ENCODE measurements around the gene ADTRP. TPM values are rescaled to one million over a fixed set of nuclear protein-coding genes. Genes with fewer than 3 reads are reported as not detected.

ADTRP gene
- total RNA-seq, 1 donor from 2014 or later: not detected

DNA sequence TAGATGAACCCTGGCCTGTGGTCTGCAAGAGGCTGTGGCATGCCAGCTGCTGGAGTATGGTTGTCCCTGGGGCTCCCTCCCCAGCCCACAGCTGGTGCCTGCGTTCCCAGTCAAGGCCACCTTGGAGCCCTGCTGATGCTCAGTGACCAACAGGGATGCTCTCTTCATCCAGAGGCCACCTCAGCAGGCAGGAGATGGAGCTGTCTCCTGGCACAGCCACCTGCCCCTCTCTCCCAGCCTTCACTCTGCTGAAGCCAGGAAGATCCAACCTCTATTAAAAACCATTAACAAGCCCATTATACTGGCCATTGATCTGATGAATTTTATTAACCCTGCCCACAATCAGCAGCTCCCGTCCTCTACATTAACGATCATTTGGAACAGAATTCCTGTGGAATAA is 40.4 kb downstream of the ADTRP start:
- DNase-seq (no peak), ATAC-seq (no peak)
- intact Hi-C loops (cut with micrococcal nuclease): no loop called here

DNA sequence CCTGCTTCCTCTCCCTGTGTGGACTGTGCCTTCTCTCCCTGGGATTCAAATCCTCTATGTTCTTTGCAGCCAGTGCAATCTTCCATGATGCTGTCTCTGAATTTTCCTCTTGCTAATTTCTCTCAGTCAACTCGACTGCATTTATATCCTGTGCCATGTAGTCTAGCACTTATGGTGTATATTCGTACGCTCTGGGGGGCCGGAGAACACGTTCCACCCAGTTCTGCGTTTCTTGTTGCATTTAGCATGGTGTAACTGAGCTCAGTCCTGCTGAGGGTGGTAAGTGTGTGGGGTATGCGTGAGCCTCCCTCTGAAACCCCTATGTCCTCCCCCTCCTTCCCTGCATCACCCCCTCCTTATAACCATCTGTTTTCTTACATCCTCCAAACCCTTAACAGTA is 42.0 kb downstream of the ADTRP start:
- no peak for DNase-seq
- no peak for ATAC-seq
- intact Hi-C loops (cut with micrococcal nuclease): no loop called here

DNA sequence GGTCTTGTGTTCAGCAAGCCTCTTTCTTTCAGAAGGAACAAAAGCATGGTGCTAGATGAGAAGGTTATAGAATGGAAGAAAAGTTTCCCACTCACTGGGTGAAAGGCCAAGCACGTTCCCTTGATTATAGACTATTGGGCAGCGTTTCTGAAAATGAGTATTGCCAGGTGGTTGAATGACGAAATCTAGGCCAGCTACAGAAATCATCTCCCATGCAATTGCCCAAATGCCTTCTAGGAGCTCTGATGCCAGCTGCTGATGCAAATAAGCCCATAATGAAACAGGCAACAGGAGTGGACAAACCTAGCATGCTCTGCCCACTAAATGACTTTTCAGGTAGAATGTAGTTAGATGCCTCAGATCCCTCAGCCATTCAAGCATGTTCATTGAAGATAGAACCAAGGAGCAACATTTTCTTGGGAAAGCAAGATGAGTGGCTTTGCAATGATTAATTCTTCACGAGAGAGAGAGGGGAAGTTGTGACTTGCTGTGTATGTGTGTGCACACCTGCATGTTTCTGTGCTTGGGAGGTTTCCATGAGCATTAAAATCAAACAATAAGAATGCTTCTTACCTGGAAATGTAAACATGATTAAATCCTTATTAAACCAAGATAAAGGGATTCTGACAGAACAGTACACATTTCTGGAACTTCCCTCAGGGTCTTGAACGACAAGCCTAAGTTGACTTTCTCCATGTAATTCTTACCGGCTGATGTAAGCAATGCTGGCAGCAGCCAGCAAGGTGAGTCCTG is 43.6 kb downstream of the ADTRP start:
- intact Hi-C loops (cut with micrococcal nuclease): no loop called here
- ATAC-seq (no peak), DNase-seq (no peak)

DNA sequence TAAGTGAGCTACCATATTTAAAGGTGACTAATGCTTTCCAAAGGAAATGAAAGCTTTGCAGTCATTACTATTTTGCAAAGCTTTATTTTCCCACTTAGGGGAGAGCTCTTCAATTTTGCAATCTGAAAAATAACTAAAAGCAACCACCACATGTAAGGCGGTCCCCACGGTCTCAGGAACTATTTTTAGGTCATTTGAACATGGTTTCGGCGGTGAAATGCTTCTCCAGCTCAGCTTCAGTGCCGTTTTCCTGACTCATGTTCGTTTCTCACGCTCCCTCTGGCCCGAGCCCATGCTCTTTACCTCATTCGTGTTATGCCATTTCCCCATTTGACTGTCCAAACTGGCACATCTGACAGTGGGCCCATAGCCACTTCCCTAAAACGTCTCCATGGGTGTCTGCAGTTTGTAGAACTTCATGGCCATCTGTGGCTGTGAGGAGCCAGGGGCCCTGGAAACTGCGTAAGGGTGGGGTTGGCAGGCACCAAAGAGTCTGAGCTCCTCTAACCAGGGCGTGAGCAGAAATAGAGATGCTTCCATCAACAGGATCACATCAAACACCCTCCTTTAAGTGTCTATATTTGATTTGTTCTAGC is 46.5 kb downstream of the ADTRP start:
- ATAC-seq (peak; percentile 88), DNase-seq (peak; percentile 64)
- intact Hi-C loops (cut with micrococcal nuclease): no loop called here

DNA sequence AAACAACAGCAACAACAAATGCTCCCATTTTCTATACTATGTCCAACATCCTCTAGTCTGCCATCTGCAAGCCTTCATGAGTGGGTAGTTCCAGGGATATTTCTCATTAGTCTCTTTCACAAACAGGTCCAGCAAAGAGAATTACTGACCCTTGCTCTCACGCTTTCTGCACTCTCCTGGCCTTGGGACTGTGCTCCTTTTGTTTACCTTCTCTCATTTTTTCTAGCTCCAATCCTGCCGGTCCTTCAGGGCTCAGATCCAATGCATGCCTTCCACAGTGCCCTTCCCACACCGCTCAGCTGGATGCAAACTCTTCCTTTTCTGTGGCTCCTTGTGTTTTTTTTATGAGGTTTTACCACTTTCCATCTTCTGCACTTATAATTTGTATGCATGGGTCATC is 47.2 kb downstream of the ADTRP start:
- DNase-seq (no peak), ATAC-seq (no peak)
- intact Hi-C loops (cut with micrococcal nuclease): no loop called here

DNA sequence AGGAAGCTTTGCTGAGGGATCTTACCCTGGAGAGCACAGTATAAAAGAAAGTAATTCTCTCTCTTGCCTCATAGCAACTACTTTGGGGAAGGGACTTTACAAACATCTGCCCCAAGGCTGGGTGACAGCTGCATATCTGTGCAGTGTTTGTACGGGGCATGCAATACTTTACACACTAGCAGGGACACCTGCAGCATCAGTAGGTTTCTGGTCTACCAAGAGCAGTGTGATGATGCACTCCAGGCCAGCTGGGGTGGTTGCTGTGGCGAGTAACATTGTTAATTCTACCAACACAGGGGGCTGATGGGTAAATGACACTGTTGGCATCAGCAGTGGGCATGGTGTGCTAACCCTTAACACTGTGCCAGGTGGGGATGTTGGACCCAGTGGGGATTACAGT is 48.0 kb downstream of the ADTRP start:
- intact Hi-C loops (cut with micrococcal nuclease): no loop called here
- DNase-seq (no peak), ATAC-seq (no peak)

DNA sequence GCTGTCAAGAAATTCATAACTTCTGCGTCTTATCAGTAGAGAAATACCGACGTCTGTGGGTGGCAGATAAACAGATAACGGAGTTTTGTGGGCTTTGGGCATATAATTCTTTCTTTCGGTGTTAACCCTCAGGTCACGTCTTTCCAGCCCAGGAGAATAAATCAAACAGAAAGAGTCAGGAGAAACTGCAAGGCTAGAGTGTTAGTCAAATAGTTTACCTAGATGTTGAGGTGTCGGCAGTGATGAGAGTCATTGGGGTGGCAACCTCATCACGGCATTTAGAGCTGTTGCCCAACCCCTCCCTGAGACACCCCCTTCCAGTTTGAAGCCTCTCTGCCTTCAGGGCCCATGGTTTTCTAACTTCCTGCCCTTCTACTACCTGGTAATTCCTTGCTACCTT is 49.5 kb downstream of the ADTRP start:
- intact Hi-C loops (cut with micrococcal nuclease): no loop called here
- no peak for ATAC-seq
- no peak for DNase-seq

DNA sequence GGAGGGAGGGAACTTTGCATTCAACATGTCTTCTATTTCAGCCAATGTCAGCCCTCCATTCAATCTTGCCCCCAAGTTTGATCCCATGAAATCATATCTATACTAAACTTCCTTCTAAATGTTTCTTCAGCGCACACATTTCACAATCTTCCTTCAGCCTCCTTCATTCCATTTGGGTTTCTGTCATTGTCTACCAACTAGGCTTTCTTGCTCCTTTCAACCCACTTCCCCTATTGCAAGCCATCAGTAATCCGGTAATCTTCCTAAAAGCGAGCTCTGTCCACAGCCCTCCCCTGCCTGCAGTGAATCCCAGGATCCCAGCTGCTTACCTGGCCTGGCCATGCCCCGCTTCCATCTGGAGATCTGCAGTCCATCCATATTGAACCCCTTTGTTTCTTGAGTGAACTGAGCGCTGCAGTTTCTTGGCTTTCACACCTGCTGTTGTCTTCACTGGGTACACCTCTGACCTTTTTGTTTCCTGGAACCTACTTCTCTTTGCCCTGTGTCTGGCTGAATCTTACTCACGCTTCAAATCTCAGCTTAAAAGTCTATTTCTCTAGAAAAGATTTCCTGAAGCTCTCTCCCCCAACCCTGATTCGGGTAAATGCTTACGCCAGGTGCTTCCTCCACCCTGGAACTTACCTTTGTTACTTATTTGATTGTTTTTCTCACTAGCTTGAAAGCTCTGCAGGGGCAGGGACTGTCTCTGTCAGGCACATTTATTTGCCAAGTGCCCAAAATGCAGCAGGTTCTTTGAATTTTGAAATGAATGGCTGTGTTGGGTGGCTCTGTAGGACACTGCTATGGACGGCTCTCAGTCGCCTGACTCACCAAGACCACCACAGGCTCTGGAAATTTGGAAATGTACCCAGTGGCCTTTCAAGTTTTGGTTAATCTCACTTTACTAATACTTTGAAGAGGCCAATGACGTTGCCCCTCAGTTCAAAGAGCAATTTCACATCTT is 50.3 kb downstream of the ADTRP start:
- intact Hi-C loops (cut with micrococcal nuclease): no loop called here
- DNase-seq: no peak
- ATAC-seq: no peak

DNA sequence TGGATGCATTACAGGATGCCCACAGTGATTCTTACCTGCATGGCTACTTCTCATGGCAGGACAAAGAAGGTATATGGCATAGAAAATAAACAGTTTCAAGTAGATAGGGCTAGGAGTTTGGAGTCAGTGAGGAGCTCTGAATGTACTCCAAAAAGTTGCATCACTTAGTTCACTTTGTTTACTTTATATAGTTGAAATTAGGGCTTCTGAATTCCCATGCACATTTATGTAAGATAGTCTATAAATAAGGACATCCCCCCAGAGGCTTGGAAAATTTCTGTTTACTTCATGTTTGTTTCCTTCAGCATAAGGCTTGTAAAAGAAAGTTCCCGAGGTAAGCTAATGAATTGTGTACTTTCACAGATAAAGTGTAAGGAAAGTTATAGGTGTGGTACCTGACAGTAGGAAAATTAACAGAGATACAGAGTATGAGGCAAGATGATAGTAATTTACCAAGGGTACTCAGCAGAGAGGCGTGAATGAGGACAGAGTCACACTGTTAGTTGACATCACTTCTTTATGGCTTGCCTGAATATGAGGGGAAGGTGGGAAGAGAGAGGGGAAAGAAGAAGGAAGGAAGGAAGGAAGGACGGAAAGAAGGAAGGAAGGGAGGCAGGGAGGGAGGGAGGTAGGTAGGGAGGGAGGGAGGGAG is 51.1 kb downstream of the ADTRP start:
- ATAC-seq (no peak), DNase-seq (no peak)
- intact Hi-C loops (cut with micrococcal nuclease): no loop called here

DNA sequence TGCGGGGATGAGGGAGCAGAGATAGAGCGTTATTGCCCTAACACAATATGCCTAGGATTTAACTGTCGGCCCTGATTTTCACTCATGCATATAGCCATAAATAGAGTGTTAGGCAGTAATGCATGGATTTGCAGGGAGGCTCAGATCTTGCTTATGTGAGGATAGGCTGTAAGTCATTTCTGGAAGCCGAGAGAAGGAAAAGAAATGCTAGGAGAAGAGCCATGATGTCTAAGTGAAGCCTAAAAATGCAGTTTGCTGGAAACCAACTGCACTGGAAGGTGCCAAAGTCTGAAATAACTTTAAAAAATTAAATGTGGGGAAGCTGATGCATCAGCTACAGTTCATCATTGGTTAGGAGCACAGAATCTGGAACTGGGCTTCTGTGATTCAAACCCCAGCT is 54.3 kb downstream of the ADTRP start:
- DNase-seq: no peak
- intact Hi-C loops (cut with micrococcal nuclease): no loop called here
- no peak for ATAC-seq

DNA sequence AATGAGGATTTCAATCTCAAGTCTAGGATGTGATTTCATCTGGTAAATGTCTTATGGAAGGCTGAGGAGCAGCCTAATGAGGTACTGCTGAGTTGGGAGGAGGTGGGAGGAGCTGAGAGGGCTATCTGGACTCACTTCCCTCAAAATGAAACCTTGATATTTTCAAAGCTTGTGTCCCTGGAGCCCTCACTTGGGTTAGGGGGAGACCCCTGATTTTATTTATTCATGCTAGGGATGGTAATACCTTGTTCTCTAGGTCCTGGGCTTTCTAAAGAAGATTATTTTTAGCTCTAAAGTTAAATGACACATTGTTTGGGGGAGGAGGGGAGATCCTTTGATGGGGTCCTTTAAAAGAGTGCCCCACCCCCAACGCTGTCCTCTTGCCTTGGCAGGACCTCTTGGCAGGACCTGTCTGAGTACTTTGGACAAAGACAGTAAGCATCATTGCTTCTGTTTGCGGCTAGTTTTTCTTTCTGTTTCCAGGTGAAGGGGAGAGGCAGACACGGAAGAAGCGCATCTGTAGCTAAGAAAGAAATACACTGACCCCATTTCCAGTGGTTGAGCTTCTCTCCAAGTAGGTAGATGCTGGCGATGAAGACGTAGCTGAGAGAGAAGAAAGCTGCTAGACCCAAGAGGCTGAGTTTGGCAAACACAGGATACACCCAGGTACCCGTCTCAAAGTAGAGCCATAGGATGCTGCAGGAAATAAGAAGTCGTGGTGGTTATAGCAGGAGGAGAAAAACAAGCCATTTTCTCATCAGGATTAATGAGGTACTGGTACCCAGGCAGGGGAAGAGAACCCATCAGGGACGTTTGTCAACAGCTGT is 55.6 kb downstream of the ADTRP start:
- intact Hi-C loops (cut with micrococcal nuclease): no loop called here
- ATAC-seq (no peak), DNase-seq (no peak)

DNA sequence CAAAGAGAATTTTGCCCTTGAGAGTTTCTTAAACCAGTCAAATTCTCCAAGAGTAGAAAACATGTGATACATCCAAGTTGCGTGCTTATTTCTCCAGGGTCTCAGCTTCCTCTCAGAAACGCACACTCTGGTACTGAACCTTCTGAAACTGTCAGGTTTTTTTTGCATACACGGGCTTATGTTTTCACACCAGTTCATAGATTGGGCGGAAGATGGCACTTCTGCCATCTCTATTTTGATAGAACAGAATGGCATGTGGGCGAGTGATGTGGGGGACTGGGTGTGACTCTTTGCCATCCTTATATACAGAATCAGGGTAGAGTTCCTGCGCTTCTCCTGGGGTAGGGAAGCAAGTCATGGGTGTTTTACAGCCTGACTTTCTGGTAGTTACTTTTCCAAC is 56.4 kb downstream of the ADTRP start:
- ATAC-seq (no peak), DNase-seq (no peak)
- intact Hi-C loops (cut with micrococcal nuclease): no loop called here

DNA sequence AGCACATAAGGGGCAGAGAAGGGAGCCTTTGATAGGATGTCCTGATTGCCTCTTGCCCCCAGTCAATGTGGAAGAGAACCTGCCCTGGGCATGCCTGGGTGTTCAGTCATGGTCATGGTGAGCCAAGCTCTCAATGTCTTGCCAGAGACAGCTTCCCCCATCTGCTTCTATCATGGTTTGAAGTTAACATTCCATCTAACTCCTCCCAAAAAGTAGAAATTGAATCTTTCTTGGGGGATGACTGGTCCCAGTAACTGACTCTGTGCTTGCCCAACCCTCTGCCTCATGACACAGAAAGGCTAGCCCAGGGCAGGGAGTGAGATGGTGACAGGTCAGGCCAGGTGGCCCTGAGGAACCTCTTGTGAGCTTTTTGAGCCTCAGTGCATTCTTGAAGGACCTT is 60.1 kb downstream of the ADTRP start:
- intact Hi-C loops (cut with micrococcal nuclease): no loop called here
- ATAC-seq: no peak

DNA sequence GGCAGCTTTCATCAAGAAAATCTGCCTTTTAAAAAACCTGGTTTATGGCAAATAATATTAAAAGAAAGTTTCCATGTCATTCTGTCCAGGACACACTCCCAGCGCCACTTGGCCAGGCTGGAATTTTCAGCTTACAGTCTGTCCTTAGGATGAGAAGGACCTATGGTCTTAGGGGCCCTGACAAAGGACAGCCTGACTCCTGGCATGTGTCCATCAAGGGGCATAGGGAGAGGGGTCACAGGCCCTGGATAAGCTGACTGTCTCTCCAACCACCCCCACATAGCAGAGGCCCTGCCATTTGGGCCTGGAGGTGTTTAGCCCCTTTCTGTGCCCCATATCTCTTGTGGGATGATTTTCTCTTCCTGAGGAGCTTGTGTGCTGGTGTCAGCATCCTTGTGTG is 60.6 kb downstream of the ADTRP start:
- intact Hi-C loops (cut with micrococcal nuclease): no loop called here
- ATAC-seq (no peak), DNase-seq (no peak)

More for the DNA sequence above, 60.1 kb downstream of the ADTRP start:
- no peak for DNase-seq

DNA sequence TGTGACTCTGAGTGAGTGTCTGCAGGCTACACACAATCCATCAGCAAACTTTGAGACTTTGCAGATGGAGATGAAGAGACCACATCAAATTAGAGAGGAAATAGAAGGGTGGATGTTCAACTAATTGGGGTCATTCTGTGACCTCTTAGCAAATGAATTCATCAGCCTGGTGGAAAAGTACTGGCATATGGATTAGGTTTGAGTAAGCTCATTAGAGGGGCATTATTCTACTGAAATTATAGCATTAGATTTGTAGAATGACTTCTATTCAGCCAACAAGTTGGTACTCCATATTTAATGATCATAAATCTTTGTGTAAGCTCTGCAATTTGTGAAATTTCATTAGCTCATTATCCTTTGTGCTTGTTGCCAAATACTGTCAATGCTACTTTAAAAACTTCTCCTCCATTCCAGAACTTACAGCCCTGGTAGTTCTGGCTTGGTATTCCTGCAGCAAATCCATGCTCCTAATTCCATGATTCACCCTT is 63.8 kb downstream of the ADTRP start:
- ATAC-seq: no peak
- no peak for DNase-seq
- intact Hi-C loops (cut with micrococcal nuclease): no loop called here

DNA sequence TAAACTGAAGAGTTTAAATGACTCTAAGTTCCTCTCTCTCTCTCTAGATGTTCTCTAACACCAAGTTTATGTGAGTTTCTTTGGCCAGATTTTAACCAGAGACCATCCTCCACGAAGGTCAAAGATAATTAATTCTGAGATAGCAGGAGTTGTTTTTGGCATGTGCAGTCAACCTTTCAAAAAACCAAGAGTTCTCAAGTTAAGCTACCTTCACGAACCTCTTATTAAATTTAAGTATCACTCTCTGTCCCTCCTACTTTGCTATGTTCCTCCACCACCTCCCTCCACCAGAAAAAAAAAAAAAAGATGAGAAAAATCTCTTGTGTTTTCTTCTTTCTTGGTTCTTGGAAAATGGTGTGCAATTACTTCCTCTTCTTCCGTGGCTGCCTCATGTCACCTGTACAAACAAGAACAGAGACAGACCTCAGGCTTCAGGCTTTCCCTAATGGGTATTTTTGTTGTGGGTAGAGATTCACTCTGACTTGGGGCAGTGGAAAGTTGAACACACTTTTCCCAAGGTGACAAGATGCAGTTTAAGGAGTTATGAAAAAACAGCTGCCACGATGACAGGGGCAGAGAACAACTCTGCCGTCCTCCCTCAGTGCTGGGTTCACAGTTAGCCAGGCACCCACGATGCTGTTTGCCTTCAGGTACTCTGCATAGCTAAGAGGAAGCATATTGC is 64.3 kb downstream of the ADTRP start:
- intact Hi-C loops (cut with micrococcal nuclease): no loop called here
- no peak for ATAC-seq
- no peak for DNase-seq

DNA sequence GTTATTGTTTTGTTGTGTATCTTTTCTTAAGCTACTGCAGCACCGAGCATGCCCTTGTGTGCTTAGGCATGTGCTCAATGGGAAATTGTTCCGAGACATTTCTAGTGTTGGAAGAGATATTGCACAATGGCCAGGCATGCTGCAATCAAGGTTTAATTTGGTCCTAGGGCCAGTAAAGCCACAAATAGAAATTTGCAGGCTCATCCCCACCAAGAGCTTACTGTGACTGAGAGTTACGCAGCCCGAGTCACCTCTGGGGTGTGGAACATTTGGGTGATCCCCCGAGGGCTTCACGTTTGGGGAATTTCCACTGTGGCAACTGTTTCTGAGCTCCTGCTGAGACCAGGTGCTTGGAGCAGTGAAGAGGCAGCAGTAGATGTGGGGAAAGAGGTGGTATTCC is 65.8 kb downstream of the ADTRP start:
- ATAC-seq (peak; percentile 93), DNase-seq (no peak)
- intact Hi-C loops (cut with micrococcal nuclease): no loop called here

Measured in left ventricle myocardium superior (tissue), 1 donor.